Upper lobe of right lung (tissue), 1 donor: ENCODE data around the gene ARL4A. TPM values are rescaled to one million over a fixed set of nuclear protein-coding genes. Genes with fewer than 3 reads are reported as not detected.

ENCODE experiments used
- ATAC-seq: fragments of 200-7000 bp; cut with Tn5 transposase; one replicate; pipeline ENCODE4 v1.9.1; 2020; ENCODE audit warnings: mild to moderate bottlenecking, moderate library complexity
- DNase-seq: peaks from one replicate; pipeline ENCODE4 v3.0.0-alpha.2; 2020
- H3K27ac ChIP-seq: fragments of 200-600 bp; one replicate; pipeline ENCODE4 v1.8.0; 2022
- H3K27me3 ChIP-seq: fragments of 200-600 bp; one replicate; pipeline ENCODE4 v1.8.0; 2022; ENCODE audit warnings: mild to moderate bottlenecking
- H3K36me3 ChIP-seq: fragments of 200-600 bp; one replicate; pipeline ENCODE4 v1.8.0; 2022
- H3K4me1 ChIP-seq: fragments of 200-600 bp; one replicate; pipeline ENCODE4 v1.8.0; 2022
- H3K4me3 ChIP-seq: fragments of 200-600 bp; one replicate; pipeline ENCODE4 v1.8.0; 2022; ENCODE audit warnings: mild to moderate bottlenecking
- H3K9me3 ChIP-seq: fragments of 200-600 bp; one replicate; pipeline ENCODE4 v1.8.0; 2022
- intact Hi-C: fragments of 100-400 bp; cut with DNase I; formaldehyde crosslinking; loops from one replicate; pipeline ENCODE4 v1.11.0; 2022
- total RNA-seq: library from RNA; stranded (reverse); fragmentation: NEBNext Ultra II Directional; extraction: Animal tissue kit (Norgen Biotek cat#: 25700); gene quantifications from one replicate; pipeline ENCODE4 v1.2.1, GENCODE V29; 2021
- TF ChIP-seq, protein P1 (sequence below): fragments of 200-600 bp; IDR thresholded peaks from one replicate; pipeline ENCODE4 v1.8.0; 2022; ENCODE audit warnings: antibody characterized with exemption
- donor health status: DM: no; HTN: yes; CAD: no; lungs with severe emphysema.

The ARL4A gene
- total RNA-seq, 1 donor from 2014 or later = 35.6 TPM

DNA sequence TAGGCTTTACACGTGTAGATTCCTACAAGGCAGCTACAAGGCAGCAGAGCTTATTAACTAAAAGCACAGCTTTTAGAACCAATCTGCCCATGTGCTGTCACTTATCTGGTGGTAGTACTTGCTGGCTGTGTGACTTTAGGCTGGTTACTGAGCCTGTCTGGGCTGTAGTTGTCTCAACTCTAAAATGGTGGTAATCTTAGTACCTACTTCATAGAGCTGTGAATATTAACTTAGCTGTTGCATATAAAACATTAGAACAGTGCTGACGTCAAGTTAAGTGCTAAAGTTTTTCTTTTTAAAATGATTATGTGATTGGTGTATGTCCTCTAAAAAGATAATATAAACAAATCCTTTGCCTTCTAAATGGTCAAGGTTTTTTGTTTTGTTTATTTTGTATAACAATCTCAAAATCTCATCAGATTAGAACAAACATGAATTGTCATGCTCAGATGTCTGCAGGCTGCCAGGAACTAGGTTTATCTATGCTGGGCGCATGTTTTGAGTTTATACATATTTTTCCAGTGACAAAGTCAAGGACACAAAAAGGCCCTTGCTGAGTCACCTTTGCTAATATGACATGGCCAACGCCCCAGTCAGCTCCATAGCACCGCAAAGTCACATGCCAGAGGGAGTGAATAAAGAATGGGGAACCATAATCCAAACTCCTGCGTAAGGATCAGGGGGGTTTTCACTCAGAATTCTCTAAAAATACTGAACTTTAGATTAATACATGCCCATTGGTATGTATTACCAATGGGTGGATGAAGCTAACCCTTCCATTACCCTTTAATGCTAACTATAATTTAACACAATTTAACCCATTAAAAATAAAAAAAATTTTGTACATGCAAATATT lies 39.8 kb upstream of the ARL4A start:
- ATAC-seq (peak; percentile 27), DNase-seq (no peak)
- intact Hi-C loops = loop anchor here (10.0 kb wide), 1 partner anchor 617 kb away; no protein-coding TSS in a partner anchor
- H3K27ac ChIP-seq = no peak overlapping the region
- H3K9me3 ChIP-seq = no peaks in the 10 kb centered on the region
- H3K36me3 ChIP-seq = no peaks in the 10 kb centered on the region
- H3K4me1 ChIP-seq = no peaks in the 10 kb centered on the region
- TF ChIP-seq, protein P1, sequence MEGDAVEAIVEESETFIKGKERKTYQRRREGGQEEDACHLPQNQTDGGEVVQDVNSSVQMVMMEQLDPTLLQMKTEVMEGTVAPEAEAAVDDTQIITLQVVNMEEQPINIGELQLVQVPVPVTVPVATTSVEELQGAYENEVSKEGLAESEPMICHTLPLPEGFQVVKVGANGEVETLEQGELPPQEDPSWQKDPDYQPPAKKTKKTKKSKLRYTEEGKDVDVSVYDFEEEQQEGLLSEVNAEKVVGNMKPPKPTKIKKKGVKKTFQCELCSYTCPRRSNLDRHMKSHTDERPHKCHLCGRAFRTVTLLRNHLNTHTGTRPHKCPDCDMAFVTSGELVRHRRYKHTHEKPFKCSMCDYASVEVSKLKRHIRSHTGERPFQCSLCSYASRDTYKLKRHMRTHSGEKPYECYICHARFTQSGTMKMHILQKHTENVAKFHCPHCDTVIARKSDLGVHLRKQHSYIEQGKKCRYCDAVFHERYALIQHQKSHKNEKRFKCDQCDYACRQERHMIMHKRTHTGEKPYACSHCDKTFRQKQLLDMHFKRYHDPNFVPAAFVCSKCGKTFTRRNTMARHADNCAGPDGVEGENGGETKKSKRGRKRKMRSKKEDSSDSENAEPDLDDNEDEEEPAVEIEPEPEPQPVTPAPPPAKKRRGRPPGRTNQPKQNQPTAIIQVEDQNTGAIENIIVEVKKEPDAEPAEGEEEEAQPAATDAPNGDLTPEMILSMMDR = no peak
- no peaks in the 10 kb centered on the region for H3K27me3 ChIP-seq
- no peak overlapping the region for H3K4me3 ChIP-seq

DNA sequence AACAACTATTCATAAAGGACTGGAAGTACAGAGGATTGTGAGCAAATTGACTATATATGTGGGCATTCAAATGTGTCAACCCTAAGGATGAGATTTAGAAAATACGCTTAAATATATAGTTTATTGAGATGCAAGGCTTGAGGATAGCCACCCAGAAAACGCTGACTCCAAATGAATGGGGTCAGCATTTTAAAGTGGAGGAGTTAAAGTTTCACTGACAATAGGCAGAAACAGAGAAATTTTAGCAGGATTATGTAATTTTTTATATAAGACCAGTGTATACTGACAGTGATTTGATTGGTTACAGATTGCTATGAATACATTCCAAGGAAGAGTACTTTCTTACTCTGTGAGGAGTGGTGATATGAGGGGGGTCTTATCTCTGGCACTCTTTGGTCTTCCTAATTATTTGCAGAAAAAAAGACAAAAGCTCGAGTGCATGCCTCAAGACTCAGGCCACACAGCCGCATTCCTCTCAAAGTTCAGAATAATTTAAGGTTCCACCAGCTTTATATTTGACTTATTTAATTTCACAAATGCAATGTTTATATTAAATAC lies 38.6 kb upstream of the ARL4A start:
- ATAC-seq = no peak
- TF ChIP-seq, protein P1 = no peak
- H3K27ac ChIP-seq = no peak overlapping the region
- no peaks in the 10 kb centered on the region for H3K27me3 ChIP-seq
- no peaks in the 10 kb centered on the region for H3K4me1 ChIP-seq
- no peak for DNase-seq
- no peaks in the 10 kb centered on the region for H3K36me3 ChIP-seq
- no peaks in the 10 kb centered on the region for H3K9me3 ChIP-seq
- intact Hi-C loops = loop anchor here (10.0 kb wide), 1 partner anchor 616 kb away; no protein-coding TSS in a partner anchor
- H3K4me3 ChIP-seq = no peak overlapping the region

DNA sequence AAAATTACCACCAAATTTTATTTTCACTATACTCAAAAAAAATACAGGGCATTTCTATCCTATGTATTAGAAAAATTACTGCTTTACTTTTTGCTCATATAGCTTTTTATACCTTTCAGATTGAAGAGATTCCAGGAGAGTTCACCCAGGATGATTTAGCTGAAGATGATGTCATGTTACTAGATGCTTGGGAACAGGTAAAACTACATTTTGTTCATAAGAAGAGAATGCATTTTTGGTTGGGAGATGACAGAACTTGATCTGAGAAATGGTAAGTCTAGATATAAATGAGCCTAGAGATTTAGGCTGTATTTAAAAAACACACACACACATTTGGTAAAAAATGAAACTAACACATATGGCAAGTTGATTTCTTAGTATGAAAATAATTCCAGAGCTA lies 38.1 kb upstream of the ARL4A start:
- H3K36me3 ChIP-seq = no peaks in the 10 kb centered on the region
- no peaks in the 10 kb centered on the region for H3K9me3 ChIP-seq
- no peak for DNase-seq
- no peak overlapping the region for H3K4me3 ChIP-seq
- H3K27me3 ChIP-seq = no peaks in the 10 kb centered on the region
- H3K4me1 ChIP-seq = no peaks in the 10 kb centered on the region
- intact Hi-C loops = loop anchor here (10.0 kb wide), 1 partner anchor 615 kb away; no protein-coding TSS in a partner anchor
- no peak for ATAC-seq
- TF ChIP-seq, protein P1 = no peak
- no peak overlapping the region for H3K27ac ChIP-seq

DNA sequence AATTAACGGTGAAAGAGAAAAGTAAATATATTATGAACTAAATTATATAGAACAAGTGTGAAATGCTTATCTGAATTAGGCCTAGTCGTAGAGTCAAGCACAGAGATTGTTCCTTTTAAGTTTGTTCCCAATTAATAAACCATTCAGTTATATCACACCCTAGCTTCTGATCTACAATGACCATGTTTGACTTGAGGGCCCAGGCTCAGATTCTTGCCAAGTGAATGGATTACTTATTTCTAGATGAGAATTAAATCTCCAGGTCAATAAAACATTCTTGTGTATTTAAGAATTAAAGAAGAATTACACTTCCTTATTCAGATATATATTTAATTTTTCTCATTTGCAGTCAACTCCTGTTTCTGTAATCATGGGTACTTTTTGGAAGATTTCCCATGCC lies 37.4 kb upstream of the ARL4A start:
- no peaks in the 10 kb centered on the region for H3K27me3 ChIP-seq
- H3K4me3 ChIP-seq = no peak overlapping the region
- no peak for ATAC-seq
- TF ChIP-seq, protein P1 = no peak
- H3K9me3 ChIP-seq = no peaks in the 10 kb centered on the region
- intact Hi-C loops = no loop called here
- DNase-seq = no peak
- H3K36me3 ChIP-seq = no peaks in the 10 kb centered on the region
- no peaks in the 10 kb centered on the region for H3K4me1 ChIP-seq
- H3K27ac ChIP-seq = no peak overlapping the region

DNA sequence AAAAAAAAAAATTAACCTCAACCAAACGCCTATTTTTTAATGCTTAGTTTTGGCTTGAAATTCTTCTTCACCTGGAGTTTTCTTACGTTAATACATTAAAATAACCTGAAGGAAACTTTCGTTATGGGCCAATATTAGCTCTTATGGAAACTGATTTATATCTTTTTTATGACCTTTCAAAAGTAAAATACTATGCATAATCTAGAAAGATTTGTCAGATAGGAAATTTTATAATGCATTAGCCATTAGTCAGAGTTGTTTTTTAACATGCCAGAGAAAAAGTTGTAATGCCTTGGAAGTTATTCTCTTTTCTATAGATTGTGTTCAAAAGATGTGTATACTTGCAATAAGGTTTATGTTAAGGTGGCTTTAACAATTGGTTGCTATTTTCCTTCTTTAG lies 34.3 kb upstream of the ARL4A start:
- no peaks in the 10 kb centered on the region for H3K27me3 ChIP-seq
- no peaks in the 10 kb centered on the region for H3K4me1 ChIP-seq
- no peaks in the 10 kb centered on the region for H3K9me3 ChIP-seq
- ATAC-seq (no peak), DNase-seq (no peak)
- no peak overlapping the region for H3K4me3 ChIP-seq
- intact Hi-C loops = no loop called here
- H3K36me3 ChIP-seq = no peaks in the 10 kb centered on the region
- H3K27ac ChIP-seq = no peak overlapping the region
- TF ChIP-seq, protein P1 = no peak
